Measurements from ENCODE around the gene CORIN. TPM values are rescaled to one million over a fixed set of nuclear protein-coding genes. Genes with fewer than 3 reads are reported as not detected.
"Not testable (repeated sequence)": the region's sequence is repeated elsewhere in the genome, so short reads cannot be mapped to it uniquely, and the experiment has no call there.

CORIN gene
- total RNA-seq, 1 experiment from 2014 or later = not detected

DNA sequence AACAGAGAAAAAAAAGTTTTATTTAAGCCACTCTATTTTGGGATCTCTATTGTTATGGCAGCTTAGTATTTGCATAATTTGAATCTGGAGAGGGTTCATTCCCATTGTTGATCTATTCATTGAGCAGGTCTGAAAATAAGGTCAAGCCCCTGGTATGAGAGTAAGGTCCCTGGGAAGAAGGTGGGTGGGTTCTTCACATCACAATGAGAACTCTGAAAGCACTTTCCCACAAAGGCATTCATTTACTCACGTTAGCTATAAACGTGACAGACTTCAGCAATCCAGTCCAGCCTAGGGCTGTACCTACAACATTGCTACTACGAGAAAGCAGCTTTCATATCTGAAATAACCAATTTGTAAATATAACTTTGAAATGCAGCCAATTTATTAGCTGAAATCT is 126.2 kb downstream of the CORIN start:
- CTCF ChIA-PET = no interaction called here
- H3K9me3 ChIP-seq (ENCODE audit: low read depth, low read length, poor library complexity, severe bottlenecking) = no peaks in the 10 kb centered on the region
- intact Hi-C loops (cut with micrococcal nuclease; ENCODE audit: unreplicated experiment) = no loop called here
- no peaks in the 10 kb centered on the region for H3K36me3 ChIP-seq (ENCODE audit: insufficient read depth, low read length, poor library complexity, severe bottlenecking)
- BruUV-seq (replicated peaks) = no TSS peak
- POLR2A ChIA-PET (ENCODE audit: low non-redundant PET) = no interaction called here
- no peaks in the 10 kb centered on the region for H3K27me3 ChIP-seq (replicated peaks; ENCODE audit: insufficient read depth, low read depth, low read length, poor library complexity)
- peaks cover 10% of the 10 kb centered on the region for H3K4me1 ChIP-seq (ENCODE audit: insufficient read depth, low read length, poor library complexity, severe bottlenecking)
- H3K27ac ChIP-seq (ENCODE audit: low read depth, low read length, poor library complexity, severe bottlenecking) = no peak overlapping the region
- no peak overlapping the region for H3K4me3 ChIP-seq (ENCODE audit: low read depth, low read length, poor library complexity, severe bottlenecking)
- TF ChIP-seq, protein P1, sequence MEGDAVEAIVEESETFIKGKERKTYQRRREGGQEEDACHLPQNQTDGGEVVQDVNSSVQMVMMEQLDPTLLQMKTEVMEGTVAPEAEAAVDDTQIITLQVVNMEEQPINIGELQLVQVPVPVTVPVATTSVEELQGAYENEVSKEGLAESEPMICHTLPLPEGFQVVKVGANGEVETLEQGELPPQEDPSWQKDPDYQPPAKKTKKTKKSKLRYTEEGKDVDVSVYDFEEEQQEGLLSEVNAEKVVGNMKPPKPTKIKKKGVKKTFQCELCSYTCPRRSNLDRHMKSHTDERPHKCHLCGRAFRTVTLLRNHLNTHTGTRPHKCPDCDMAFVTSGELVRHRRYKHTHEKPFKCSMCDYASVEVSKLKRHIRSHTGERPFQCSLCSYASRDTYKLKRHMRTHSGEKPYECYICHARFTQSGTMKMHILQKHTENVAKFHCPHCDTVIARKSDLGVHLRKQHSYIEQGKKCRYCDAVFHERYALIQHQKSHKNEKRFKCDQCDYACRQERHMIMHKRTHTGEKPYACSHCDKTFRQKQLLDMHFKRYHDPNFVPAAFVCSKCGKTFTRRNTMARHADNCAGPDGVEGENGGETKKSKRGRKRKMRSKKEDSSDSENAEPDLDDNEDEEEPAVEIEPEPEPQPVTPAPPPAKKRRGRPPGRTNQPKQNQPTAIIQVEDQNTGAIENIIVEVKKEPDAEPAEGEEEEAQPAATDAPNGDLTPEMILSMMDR (conservative IDR thresholded peaks at IDR 0.05; ENCODE audit: low read depth, low read length) = no peak
- no peak for DNase-seq (ENCODE audit: low spot score)

DNA sequence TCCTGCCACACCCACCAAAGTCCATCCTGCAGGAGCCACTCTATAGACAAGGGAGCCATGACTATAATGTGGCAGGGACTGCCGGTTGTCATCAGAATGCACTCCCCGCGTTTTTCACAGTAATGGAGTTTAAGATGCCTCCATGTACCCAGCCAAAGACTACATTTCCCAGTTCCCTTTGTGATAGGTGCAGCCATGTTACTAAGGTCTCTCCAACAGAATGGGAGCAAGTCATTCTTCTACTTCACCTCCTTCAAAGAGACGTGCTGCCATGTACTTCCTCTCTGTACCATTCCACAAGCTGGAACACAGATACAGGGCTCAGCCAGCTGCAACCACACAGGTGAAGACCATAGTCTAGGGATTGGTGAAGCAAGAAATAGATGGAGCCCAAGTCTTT is 126.7 kb downstream of the CORIN start:
- Histone ChIP-seq H3K9me3 (ENCODE audit: low read depth, low read length, poor library complexity, severe bottlenecking) (no peaks in the 10 kb centered on the region), H3K4me1 (ENCODE audit: insufficient read depth, low read length, poor library complexity, severe bottlenecking) (peaks cover 10% of the 10 kb centered on the region), H3K27me3 (replicated peaks; ENCODE audit: insufficient read depth, low read depth, low read length, poor library complexity) (no peaks in the 10 kb centered on the region), H3K27ac (ENCODE audit: low read depth, low read length, poor library complexity, severe bottlenecking) (no peak overlapping the region), H3K36me3 (ENCODE audit: insufficient read depth, low read length, poor library complexity, severe bottlenecking) (no peaks in the 10 kb centered on the region), H3K4me3 (ENCODE audit: low read depth, low read length, poor library complexity, severe bottlenecking) (no peak overlapping the region)
- CTCF ChIA-PET = no interaction called here
- no TSS peak for BruUV-seq (replicated peaks)
- DNase-seq (ENCODE audit: low spot score) = no peak
- intact Hi-C loops (cut with micrococcal nuclease; ENCODE audit: unreplicated experiment) = no loop called here
- POLR2A ChIA-PET (ENCODE audit: low non-redundant PET) = no interaction called here
- TF ChIP-seq EZH2 (IDR thresholded peaks at IDR 0.05; ENCODE audit: borderline replicate concordance, low read depth, low read length, poor library complexity, severe bottlenecking) = no peak
- TF ChIP-seq, protein P1 (conservative IDR thresholded peaks at IDR 0.05; ENCODE audit: low read depth, low read length) = no peak

DNA sequence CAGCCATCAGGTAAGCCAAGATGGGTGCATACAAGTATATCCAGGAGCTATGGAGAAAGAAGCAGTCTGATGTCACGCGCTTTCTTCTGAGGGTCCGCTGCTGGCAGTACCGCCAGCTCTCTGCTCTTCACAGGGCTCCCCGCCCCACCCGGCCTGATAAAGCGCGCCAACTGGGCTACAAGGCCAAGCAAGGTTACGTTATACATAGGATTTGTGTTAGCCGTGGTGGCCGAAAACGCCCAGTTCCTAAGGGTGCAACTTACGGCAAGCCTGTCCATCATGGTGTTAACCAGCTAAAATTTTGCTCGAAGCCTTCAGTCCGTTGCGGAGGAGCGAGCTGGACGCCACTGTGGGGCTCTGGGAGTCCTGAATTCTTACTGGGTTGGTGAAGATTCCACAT is 131.5 kb downstream of the CORIN start:
- H3K27me3 ChIP-seq (replicated peaks; ENCODE audit: insufficient read depth, low read depth, low read length, poor library complexity); DNase-seq (ENCODE audit: low spot score); H3K36me3 ChIP-seq (ENCODE audit: insufficient read depth, low read length, poor library complexity, severe bottlenecking); POLR2A ChIA-PET (ENCODE audit: low non-redundant PET); H3K9me3 ChIP-seq (ENCODE audit: low read depth, low read length, poor library complexity, severe bottlenecking); H3K27ac ChIP-seq (ENCODE audit: low read depth, low read length, poor library complexity, severe bottlenecking); H3K4me3 ChIP-seq (ENCODE audit: low read depth, low read length, poor library complexity, severe bottlenecking); BruUV-seq (replicated peaks): not testable (repeated sequence)
- intact Hi-C loops (cut with micrococcal nuclease; ENCODE audit: unreplicated experiment) = loop anchor here (10.0 kb wide), 1 partner anchor 378 kb away; no protein-coding TSS in a partner anchor
- CTCF ChIA-PET = interaction anchor here (0.7 kb wide), 1 partner anchor 251 kb away, joined by 3 read pairs; no protein-coding TSS in a partner anchor
- peaks cover 20% of the 10 kb centered on the region for H3K4me1 ChIP-seq (ENCODE audit: insufficient read depth, low read length, poor library complexity, severe bottlenecking)

DNA sequence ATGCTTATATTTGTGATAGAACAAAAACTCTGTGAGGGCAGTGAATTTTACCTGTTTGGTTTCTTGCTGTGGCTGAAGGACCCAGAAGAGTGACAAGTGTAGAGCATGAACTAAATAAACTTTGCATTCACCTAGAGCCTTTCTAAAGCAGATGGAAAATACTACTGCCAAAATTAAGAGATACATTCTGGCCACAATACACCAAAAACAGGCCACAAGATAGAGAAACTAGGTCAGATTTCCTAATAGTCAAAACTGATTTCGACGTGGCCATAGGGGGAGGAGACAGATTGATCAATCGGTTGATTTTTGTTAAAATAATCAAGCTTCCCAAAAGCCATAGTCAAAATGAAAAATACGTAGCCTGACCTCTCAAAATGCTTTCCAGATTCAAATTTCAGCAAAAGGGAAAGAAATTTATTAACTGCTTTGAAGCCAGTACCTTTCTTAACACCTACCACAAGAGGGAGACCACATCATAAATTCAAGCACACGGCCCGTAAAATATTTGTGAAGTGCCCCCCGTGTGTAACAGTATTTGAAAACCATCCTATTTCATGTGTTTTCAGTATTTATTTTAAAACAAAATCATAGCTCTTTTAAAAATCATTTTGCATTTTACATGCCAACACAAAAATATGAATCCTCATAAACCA is 132.4 kb downstream of the CORIN start:
- ChIA-PET POLR2A (ENCODE audit: low non-redundant PET) (no interaction called here), CTCF (interaction anchor here (0.7 to 2.2 kb wide), 4 partner anchors 125 to 252 kb away, joined by 3 to 28 read pairs (median 6); no protein-coding TSS in a partner anchor)
- intact Hi-C loops (cut with micrococcal nuclease; ENCODE audit: unreplicated experiment) = loop anchor here (1.0 to 10.0 kb wide), 2 partner anchors 131 to 379 kb away; no protein-coding TSS in a partner anchor
- Histone ChIP-seq H3K9me3 (ENCODE audit: low read depth, low read length, poor library complexity, severe bottlenecking) (no peaks in the 10 kb centered on the region), H3K36me3 (ENCODE audit: insufficient read depth, low read length, poor library complexity, severe bottlenecking) (no peaks in the 10 kb centered on the region), H3K4me3 (ENCODE audit: low read depth, low read length, poor library complexity, severe bottlenecking) (no peak overlapping the region), H3K27me3 (replicated peaks; ENCODE audit: insufficient read depth, low read depth, low read length, poor library complexity) (no peaks in the 10 kb centered on the region), H3K4me1 (ENCODE audit: insufficient read depth, low read length, poor library complexity, severe bottlenecking) (peaks cover 25% of the 10 kb centered on the region), H3K27ac (ENCODE audit: low read depth, low read length, poor library complexity, severe bottlenecking) (no peak overlapping the region)
- DNase-seq (ENCODE audit: low spot score) = peak; percentile 58
- TF ChIP-seq, protein P1 (conservative IDR thresholded peaks at IDR 0.05; ENCODE audit: low read depth, low read length) = peak; percentile 51; the same call in 1 of the 2 replicates
- TF ChIP-seq EZH2 (IDR thresholded peaks at IDR 0.05; ENCODE audit: borderline replicate concordance, low read depth, low read length, poor library complexity, severe bottlenecking) = no peak
- BruUV-seq (replicated peaks) = no TSS peak

Measured in A673 (cell line).